SK-MEL-5 (cell line): ENCODE measurements around the gene TBC1D22A. TPM values are rescaled to one million over a fixed set of nuclear protein-coding genes. Genes with fewer than 3 reads are reported as not detected.

Experiments
- DNase-seq: peaks from one replicate; pipeline ENCODE4 v3.0.0-alpha.2; 2016; ENCODE audit warnings: low read depth, low spot score
- in situ Hi-C: cut with HindIII; loops from 2 replicates; pipeline ENCODE4 v1.10.0; 2016; ENCODE audit warnings: low sequenced_read_pairs, high pct_unique_total_duplicates, low pct_unique_long_range_greater_than_20kb
- total RNA-seq: library from RNA; depleted of rRNA; stranded (reverse); fragments of >200 nt; shearing (Covaris generic); gene quantifications from 2 replicates; pipeline ENCODE4 v1.2.3, GENCODE V29; 2014

TBC1D22A gene
- total RNA-seq, 1 experiment from 2014 or later: 14.4 TPM

DNA sequence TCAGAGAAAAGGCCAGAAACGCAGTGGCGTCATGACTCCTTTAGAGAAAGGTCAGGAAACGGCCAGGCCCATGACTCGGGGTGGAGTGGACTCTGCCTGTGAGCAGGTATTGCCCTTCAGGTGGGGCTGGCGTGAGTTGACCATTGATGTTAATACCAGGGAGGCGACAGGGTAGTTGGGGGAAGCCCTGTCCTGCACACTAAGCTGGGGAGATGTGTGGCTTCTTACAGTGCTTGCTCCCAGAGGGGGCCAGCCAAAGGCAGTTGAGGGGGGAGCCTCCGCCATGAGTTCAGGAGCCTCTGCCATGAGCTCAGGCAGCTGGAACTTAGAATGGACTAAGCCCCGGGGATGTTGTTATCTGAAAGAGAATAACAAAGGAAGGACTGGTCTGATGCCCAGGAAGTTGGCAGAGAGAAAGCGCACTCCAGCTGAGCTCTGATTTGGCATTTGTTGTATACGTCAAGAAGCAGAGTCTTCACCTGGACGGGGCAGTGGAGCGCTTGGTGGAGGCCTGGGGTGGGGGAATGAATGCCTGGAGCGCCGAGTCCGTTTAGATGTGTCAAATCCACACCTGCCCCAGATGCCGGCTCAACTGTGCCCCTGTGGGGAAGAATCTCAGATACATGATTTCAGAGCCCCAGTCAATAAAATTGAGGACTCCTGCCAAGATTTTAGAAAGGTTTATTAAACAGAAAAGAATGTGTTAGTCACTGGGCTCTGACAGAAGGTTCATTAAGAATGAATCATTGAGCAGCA lies 222.5 kb downstream of the TBC1D22A start:
- in situ Hi-C loops: no loop called here
- no peak for DNase-seq

DNA sequence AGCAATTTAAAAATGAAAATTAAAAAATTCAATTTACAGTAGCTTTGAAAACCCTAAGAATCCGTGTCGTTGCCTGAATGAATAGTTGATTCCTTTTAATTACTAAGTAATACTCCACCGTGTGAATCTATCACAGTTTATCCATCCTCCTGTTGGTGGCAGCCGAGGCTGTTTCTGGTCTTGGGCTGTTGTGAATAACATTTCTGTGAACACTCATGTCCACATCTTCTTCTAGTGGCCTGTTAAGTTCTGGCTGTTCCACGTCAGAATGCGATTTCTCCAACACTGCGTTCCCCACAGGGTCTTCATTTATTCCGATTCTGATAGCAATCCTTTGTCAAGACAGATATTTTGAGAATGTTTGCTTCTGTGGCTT lies 223.0 kb downstream of the TBC1D22A start:
- in situ Hi-C loops: no loop called here
- no peak for DNase-seq

GRCh38 chr22:46986788-46987187 lies 224.3 kb downstream of the TBC1D22A start:
- in situ Hi-C loops: no loop called here

GRCh38 chr22:46990937-46991550 lies 228.6 kb downstream of the TBC1D22A start:
- in situ Hi-C loops: no loop called here
- no peak for DNase-seq

More at GRCh38 chr22:46986788-46987187, 224.3 kb downstream of the TBC1D22A start:
- DNase-seq: no peak

GRCh38 chr22:46991666-46992065 lies 229.2 kb downstream of the TBC1D22A start:
- in situ Hi-C loops: no loop called here
- no peak for DNase-seq

DNA sequence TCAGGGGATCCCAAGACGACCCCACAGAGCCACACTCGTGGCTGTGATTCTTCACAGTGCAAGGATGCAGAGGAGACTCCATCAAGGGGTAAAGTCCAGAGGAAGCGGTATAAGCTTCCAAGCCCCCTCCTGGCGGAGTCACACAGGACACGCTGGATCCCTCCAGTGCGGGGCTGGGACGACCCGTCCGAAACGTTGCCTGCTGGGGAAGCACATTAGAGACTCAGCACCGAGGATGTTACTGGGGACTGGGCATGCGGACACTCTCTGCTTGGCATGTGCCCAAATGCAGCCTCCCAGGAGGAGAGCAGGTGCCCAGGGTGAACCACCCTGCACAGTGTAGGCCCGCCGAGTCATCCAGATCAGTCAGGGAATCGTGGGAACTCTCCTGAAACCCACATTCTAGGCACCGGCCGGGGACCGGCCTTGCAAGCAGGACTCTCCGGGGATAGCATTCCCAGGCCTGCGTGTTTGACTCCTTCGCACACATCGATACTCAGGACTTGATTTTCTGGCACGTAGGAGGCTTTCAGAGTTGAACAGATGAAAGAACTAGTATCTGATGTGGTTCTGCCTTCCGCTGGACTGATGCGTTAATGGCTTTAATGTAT lies 229.8 kb downstream of the TBC1D22A start:
- no peak for DNase-seq
- in situ Hi-C loops: no loop called here

DNA sequence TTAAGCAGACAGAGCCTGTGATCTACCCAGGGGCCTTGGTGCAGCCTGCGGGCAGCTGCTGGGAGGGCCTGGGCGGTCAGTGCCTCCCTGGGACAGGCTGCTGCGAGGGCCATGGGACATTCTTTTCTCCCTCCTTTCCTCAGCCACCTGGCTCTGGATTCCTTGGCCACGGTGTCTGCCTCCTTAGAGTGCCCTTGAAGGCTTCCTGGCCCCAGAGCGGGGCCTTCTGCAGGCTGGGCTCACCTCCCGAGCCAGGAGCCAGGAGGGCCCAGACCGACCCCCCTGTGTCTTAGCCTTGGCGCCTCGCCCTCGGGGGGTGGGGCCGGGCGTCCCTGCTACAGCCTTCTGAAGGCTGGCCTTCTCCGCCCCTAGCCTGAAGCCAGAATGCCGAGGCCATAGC lies 231.2 kb downstream of the TBC1D22A start:
- no peak for DNase-seq
- in situ Hi-C loops: no loop called here

GRCh38 chr22:46994265-46994664 lies 231.8 kb downstream of the TBC1D22A start:
- in situ Hi-C loops: no loop called here

GRCh38 chr22:46994983-46995382 lies 232.5 kb downstream of the TBC1D22A start:
- no peak for DNase-seq
- in situ Hi-C loops: no loop called here

More at GRCh38 chr22:46994265-46994664, 231.8 kb downstream of the TBC1D22A start:
- no peak for DNase-seq

- no peak for DNase-seq
- in situ Hi-C loops: no loop called here
Observed at GRCh38 chr22:46995501-46996360, 233.3 kb downstream of the TBC1D22A start.

GRCh38 chr22:46996595-46997310 lies 234.3 kb downstream of the TBC1D22A start:
- DNase-seq: peak; percentile 40
- in situ Hi-C loops: no loop called here

DNA sequence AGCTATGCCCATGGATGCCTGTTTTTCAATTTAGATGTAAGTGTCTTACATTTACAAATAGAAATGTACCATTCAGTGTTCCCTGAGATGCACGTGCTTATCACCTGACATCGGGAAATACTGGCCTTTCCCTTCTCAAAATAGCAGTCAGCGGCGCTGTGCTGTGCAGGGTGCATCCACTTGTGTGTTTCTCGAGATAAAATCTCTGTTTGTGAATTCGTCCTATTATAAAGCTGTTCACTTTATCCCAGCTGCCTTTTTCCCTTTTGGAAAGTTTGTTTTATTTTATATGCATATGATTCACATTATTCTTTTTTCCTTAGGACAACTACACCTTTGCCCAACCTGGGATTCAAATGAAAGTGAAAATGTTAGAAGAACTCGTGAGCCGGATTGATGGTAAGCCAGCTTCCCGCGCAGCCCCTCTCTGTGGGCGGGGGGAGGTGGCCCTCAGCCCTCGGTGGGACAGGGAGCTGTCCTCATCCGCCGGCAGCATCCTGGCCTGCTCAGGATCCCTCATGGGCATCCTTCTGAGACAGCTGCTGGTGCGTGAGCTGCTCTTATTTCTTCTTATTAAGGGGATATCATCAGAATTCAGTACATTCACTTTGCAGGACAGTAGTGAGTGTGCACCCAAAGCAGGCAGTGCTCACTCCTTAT lies 235.0 kb downstream of the TBC1D22A start:
- DNase-seq: no peak
- in situ Hi-C loops: no loop called here

DNA sequence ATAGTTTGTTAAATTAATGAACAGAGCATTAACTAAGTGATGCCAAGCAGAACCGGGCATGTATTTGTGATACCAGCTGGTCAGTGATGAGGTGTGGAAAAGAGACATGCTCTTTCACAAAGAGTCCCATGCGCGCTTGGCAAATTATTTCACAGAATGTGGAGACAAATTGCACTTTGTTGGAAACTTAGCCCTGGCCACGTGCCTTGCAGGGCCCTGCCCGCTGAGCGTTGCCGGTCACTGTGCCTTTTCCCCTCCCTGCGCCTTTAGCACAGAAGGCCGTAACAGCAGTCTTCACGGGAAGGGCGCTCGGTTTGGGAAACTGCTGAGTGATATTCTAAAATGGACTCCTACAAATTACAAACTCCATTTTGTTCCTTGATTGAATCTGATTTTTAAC lies 235.9 kb downstream of the TBC1D22A start:
- in situ Hi-C loops: no loop called here
- no peak for DNase-seq

- DNase-seq: no peak
- in situ Hi-C loops: no loop called here
Observed at GRCh38 chr22:47000256-47000655, 237.8 kb downstream of the TBC1D22A start.

GRCh38 chr22:47000888-47001287 lies 238.4 kb downstream of the TBC1D22A start:
- DNase-seq: no peak
- in situ Hi-C loops: no loop called here

DNA sequence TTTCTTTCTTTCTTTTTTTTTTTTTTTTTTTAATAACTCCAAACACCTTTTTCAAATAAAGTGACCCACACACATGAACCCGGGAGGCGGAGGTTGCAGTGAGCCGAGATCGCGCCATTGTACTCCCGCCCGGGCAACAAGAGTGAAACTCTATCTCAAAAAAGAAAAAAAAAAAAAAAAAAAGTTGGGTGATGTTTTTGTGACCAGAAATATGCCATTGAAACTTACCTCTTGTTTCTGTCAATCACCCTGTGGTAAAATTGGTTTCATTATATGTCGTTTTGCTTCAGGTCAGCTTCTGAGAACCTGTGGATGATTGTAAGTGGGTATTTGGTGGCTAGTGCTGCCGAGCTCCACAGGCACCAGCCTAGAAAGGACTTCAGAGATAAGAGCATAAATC lies 238.8 kb downstream of the TBC1D22A start:
- no peak for DNase-seq
- in situ Hi-C loops: no loop called here

DNA sequence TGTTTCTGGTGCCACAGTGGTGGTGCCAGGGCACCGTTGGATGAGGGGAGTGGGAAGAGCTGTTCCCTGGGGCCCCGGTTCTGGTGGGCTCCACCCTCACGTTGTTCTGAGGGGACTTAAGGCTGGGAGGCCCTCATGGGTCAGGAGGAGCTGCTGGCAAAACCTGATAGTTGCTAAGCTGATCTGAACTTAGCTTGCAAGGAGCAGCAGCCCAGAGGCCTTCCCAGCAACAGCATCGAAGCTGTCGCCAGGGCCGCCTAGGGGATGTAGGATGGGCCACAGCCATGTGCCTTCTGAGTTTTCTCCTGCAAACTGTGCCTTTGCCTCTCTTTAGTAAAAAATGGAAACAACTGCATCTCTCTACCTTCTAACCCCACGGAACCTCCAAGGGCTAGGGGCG lies 240.2 kb downstream of the TBC1D22A start:
- DNase-seq: no peak
- in situ Hi-C loops: no loop called here
